ENCODE data around the gene LRMDA.

- TF ChIP-seq EZH2 (IDR thresholded peaks at IDR 0.05; ENCODE audit: low read depth, low read length, severe bottlenecking) (no peak), CEBPB (IDR thresholded peaks at IDR 0.05; ENCODE audit: low read depth, low read length) (no peak), YY1 (IDR thresholded peaks at IDR 0.05; ENCODE audit: low read depth, low read length) (no peak), E2F6 (IDR thresholded peaks at IDR 0.05) (no peak), CREB1 (IDR thresholded peaks at IDR 0.05) (no peak), JUN (IDR thresholded peaks at IDR 0.05; ENCODE audit: low read depth, low read length) (no peak), CBX5 (IDR thresholded peaks at IDR 0.05; ENCODE audit: low read depth, low read length) (no peak), HDAC6 (IDR thresholded peaks at IDR 0.05; ENCODE audit: low read depth, low read length) (no peak), ASH2L (IDR thresholded peaks at IDR 0.05; ENCODE audit: low read length) (no peak), SRF (IDR thresholded peaks at IDR 0.05; ENCODE audit: low read depth, low read length) (no peak), POLR2A (IDR thresholded peaks at IDR 0.05; ENCODE audit: control extremely low read depth in 1 of 2, low read depth in 2 of 2, low read length in 2 of 2) (no peak)
- TF ChIP-seq, protein P1, sequence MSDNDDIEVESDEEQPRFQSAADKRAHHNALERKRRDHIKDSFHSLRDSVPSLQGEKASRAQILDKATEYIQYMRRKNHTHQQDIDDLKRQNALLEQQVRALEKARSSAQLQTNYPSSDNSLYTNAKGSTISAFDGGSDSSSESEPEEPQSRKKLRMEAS (IDR thresholded peaks at IDR 0.05), result no peak
- TF ChIP-seq, protein P2, sequence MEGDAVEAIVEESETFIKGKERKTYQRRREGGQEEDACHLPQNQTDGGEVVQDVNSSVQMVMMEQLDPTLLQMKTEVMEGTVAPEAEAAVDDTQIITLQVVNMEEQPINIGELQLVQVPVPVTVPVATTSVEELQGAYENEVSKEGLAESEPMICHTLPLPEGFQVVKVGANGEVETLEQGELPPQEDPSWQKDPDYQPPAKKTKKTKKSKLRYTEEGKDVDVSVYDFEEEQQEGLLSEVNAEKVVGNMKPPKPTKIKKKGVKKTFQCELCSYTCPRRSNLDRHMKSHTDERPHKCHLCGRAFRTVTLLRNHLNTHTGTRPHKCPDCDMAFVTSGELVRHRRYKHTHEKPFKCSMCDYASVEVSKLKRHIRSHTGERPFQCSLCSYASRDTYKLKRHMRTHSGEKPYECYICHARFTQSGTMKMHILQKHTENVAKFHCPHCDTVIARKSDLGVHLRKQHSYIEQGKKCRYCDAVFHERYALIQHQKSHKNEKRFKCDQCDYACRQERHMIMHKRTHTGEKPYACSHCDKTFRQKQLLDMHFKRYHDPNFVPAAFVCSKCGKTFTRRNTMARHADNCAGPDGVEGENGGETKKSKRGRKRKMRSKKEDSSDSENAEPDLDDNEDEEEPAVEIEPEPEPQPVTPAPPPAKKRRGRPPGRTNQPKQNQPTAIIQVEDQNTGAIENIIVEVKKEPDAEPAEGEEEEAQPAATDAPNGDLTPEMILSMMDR (IDR thresholded peaks at IDR 0.05; ENCODE audit: control extremely low read depth in 1 of 3, insufficient read depth in 1 of 3, low read depth in 1 of 3, low read length in 3 of 3), result no peak
These were observed 837.5 kb downstream of the LRMDA start for GRCh38 chr10:76268954-76269353.
